Epidermal melanocyte (primary cell): ENCODE measurements around the gene TSPEAR.
"Not testable (repeated sequence)": the region's sequence is repeated elsewhere in the genome, so short reads cannot be mapped to it uniquely, and the experiment has no call there.

Experiments used
- DNase-seq: peaks from one replicate; pipeline ENCODE4 v3.0.0; 2011; ENCODE audit warnings: low spot score; ENCODE audit not compliant: insufficient read length

TSPEAR gene

DNA sequence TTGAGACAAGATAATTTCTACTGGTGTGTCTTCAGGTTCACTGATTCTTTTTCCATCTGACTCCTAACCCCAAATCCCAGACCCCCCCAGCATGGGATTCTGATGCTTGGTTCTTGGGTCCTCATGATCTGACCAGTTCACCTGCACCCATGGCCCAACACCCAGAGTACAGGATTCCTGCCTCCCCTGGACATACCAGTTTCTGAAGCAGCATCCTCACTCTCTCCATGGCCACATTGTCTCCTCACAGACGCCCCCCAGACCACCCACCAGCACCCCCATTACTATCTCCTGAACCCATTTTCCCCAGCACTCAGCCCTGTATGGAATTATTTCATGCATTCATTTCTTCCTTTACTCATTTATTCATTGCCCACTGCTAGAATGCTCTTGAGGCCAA lies 54.5 kb downstream of the TSPEAR start:
- DNase-seq: no peak

DNA sequence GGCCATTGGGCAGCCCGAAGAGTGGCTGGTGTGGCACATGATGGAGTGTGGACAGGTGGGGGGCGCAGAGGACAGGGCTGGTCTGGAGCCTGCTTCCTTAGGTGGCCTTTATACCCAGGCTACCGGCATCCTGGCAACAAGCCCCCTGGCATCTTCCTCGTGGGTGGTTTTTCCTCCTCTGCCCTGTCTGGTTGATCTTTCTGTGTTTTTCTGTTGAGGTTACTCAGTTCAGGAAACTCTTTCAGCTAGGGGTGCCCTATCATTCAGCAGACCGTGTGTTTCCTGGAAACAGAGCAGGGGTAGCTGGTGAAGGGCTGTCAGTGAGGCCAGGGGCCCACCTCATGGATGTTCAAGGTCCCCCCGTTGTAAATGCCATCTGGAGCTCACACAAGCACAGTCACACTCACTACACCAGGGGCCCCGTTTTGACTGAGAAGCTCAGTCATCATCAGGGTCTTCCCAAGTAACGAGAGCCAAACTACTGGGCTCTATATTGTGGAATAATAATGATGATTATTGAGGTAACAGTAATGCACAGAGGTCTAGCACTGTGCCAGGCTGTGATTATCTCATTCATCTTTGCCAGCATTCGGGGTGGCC lies 56.7 kb downstream of the TSPEAR start, which contains the start of gene KRTAP12-4:
KRTAP12-4 (minus strand) TSS at position 84 of the 600 bp plus-strand sequence; CDS start at position 39, 45 bp downstream.
- DNase-seq: no peak

DNA sequence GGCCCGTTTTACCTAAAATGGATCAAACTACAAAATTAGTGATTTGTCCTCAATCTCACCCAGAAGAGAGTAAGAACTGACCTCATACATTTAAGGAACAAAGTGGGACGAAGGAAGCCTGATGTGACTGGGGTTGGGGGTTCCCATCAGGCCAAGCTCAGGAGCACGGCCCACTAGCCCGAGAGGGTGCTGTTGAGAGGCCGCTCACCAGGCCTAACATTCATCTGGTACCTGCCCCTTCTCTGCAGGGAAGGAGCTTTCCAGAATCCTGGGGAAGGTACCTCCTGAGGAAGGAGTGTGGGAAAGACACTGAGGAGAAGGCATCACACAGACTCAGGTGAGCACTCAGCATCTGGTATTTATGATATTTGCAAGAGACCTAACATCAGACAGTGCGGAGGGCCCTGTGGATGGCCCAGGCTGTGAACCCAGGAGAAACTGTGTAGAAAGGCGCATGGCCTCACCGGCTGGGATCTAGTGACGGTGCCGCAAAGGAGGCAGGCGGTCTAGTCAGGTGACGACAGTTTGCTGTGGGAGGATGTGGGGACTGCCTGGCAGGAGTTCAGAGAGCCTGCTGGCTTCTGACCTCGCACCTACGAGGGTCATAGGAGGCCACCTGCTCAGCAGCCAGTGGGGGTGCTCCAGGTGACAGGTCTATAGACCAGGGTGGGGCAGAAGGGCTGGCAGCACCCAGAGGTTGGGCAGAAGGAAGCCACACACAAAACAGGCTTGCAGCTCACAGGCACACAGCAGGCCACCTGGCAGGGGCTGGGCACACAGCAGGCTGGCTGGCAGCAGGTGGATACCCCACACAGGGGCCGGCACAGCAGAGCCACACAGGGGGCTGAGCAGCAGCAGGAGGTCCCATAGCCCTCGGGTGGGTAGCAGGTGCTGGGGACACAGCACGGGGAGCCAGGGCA lies 57.5 kb downstream of the TSPEAR start:
- no peak for DNase-seq

DNA sequence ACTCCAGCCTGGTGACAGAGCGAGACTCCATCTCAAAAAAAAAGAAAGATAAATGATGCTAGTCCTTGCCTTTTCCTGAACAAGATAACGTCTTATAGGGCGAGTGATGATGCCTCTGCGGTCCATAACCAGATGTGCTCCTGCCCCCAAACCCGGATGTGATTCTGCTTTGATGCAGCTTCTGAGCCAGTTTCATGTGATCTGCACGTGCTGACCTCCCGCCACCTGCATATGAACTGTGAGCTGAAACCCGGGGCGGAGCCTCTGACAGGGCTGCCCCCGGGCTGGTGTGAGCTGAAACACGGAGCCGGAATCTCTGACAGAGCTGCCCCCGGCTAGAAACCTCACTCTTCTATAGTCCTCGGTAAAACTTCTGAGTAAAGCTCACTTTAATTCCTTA lies 58.2 kb downstream of the TSPEAR start:
- DNase-seq: no peak

DNA sequence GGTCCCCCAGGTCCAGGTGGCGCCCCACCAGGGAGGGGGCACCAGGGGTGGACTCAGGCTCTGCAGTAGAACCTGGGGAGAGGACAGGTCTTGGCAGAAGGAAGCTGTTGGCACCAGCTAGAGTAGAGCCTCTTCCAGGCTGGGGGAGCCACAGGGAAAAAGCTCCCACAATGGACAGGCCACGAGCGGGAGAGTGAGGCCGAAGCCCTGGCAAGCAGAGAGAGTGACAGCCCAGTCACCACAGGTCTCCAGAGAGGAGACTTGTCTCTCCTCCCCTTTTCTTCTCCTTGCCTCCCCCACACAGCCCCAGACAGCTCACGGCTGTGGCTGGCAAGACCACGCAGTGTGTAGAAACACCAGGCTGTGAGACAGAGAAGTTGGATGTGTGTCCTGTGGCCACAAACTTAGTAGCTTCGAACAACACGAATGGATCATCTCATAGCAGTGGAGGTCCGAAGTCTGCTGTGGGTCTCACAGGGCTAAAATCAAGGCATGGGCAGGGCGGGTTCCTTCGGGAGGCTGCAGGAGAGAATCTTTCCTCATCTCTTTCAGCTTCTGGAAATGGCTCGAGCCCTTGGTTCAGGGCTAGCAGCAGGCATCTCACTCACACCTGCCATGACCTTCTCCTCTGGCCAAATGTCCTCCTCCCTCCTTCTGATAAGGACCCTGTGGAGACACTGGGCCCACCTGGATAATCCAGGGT lies 60.2 kb downstream of the TSPEAR start:
- DNase-seq: no peak

DNA sequence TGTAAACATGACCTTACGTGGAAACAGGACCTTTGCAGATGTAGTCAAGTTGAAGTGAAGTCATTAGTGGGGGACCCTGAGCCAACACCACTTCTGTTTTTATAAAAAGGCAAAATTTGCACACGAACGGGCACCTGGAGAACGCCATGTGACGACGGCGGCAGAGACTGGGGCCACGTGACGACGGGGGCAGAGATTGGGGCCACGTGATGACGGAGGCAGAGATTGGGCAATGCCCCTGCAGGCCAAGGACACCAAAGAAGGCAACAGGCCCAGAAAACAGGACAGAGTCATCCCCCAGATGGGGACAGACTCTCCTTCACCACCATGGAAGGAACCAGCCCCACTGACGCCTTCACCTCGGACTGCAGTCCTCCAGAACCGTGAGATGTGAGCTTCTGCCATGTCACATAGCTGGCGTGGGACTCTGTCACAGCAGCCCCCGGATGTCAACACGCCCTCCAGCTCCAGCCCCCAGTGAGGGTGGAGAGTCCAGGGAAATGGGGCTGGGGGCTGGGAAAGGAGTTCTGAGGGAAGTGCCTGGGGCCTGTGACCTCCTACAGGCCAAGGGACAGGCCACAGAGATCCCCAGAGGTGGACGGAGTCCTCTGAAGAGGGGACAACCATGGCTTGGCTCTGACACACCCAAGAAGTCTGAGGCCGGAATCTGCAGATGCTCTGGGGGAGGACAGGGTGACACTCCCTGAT lies 61.0 kb downstream of the TSPEAR start:
- DNase-seq: no peak

DNA sequence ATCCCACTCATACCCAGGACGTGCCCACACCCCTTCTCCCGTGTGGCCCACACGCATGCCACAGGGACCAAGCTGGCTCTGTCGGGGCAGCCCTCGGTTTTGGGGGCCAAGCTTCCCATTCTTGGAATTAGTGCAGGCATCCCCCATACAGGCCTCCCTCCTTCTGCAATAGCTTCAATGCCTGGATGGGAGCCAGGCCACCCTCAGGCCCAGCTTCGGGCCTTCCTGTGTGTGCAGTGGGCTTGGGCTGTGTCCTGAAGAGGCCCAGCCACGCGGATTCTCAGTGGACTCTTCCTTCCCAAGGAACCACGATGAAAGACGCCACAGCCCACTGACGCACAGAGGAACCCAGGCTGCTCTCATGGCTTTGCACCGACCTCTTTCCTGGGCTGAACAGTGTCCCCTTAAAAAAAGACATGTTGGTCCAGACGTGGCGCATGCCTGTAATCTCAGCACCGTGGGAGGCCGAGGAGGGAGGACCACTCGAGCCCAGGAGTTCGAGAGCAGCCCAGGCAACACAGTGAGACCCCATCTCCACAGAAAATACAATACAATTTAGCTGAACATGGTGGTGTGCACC lies 61.8 kb downstream of the TSPEAR start:
- DNase-seq: no peak

DNA sequence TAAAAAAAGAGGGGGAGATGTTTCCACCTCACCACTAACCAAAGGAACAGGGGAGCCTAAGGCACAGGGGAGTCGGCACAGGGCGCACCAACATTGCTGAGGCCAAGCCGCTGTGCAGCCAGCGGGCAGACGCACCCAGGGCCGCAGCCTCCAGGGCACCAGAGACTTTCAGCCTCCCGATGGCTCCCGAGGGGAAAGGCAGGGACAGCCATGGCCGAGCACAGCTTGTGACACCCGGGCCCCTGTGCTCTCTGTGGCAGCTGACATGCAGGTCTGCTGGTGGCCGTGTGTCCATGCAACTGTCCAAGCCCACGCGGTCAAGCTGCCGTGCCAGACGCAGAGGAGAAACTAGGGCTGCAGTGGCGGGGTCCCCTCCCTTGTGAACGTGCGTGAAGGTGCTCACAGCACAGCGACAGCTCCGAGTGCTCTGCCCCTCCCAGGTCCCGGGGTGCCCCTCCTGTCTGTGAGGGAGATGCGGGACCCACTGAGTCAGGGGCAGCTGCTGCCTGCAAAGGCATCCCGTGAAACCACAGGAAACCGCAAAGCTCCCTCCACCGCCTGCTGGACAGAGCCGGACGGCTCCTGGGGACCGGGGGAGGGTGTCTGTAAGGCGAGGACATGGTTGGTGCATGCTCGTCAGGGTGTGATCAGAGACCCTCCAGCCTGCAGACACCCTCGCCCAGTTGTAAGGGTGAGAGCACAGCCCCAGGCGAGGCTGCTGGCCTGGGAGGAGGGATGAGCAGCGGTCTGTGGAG lies 62.6 kb downstream of the TSPEAR start:
- no peak for DNase-seq

DNA sequence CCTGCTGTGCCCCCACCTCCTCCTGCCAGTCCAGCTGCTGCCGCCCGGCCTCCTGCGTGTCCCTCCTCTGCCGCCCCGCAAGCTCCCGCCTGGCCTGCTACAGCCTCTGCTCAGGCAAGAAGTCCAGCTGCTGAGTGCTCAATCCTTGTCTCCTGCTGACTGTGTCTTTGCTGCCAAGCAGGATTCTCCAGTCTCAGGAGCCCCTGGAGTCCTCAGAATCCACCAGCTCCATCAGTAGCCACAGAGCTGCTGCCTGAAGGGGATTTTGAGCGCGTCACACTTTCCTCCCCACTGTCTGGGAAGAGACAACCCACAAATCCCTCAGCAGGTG lies 64.2 kb downstream of the TSPEAR start:
- no peak for DNase-seq

DNA sequence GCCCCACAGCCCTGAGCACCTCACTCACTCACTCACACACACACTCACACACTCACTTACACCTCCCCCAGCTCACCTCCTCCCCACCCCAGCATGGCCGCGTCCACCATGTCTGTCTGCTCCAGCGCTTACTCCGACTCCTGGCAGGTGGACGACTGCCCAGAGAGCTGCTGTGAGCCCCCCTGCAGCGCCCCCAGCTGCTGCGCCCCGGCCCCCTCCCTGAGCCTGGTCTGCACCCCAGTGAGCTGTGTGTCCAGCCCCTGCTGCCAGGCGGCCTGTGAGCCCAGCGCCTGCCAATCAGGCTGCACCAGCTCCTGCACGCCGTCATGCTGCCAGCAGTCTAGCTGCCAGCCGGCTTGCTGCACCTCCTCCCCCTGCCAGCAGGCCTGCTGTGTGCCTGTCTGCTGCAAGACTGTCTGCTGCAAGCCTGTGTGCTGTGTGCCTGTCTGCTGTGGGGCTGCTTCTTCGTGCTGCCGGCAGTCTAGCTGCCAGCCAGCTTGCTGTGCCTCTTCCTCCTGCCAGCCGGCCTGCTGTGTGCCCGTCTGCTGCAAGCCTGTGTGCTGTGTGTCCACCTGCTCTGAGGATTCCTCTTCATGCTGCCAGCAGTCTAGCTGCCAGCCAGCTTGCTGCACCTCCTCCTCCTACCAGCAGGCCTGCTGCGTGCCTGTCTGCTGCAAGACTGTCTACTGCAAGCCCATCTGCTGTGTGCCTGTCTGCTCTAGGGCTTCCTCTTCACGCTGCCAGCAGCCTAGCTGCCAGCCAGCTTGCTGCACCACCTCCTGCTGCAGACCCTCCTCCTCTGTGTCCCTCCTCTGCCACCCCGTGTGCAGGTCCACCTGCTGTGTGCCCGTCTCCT lies 64.8 kb downstream of the TSPEAR start, which contains the start of gene KRTAP10-11:
KRTAP10-11 (plus strand) TSS at position 49 of the 856 bp plus-strand sequence; CDS start at position 94, 45 bp downstream.
- DNase-seq: not testable (repeated sequence)

DNA sequence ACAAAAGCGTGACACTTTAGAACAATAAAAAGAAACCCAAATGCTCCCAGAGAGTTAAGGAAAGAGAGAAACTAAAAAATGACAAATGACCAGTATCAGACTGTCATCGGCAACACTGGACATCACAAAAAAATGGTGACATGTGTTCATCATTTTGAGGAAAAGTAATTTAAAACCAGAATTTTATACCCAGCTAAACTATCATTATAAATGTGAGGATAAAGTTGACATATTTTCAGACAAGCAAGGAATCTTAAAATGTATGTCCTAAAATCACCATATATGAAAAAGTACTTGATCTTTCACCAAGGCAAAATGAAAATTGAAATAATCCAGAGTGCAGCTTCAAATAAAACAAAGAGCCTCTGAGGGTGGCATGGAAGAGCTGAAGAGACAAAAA lies 66.5 kb downstream of the TSPEAR start:
- no peak for DNase-seq

DNA sequence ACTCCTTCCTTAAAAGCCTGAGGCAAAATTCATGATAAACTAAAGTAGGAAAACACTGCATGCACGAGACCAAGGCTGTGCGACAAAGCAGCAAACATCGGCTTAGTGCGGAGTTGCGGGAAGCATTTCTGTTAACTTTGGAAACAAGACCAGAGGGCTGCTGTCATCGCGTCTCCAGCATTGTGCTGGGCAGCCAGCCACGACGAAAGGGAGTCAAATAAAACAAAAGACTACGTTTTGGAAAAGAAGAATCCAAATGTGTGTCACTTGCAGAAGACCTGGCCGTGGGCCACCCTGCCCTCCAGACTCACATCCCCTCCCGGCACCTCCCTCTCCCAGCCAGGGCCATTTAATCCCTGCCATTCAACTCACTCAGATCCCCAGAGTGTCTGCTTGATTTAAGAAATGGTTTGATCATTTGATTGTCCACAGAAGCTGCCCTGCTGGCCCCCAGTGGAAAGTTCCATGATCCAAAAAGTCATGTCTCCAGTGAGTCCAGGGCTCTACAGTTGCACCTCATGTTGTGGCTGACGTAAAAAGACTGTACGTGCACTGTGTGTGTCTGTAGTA lies 67.5 kb downstream of the TSPEAR start:
- DNase-seq: no peak

DNA sequence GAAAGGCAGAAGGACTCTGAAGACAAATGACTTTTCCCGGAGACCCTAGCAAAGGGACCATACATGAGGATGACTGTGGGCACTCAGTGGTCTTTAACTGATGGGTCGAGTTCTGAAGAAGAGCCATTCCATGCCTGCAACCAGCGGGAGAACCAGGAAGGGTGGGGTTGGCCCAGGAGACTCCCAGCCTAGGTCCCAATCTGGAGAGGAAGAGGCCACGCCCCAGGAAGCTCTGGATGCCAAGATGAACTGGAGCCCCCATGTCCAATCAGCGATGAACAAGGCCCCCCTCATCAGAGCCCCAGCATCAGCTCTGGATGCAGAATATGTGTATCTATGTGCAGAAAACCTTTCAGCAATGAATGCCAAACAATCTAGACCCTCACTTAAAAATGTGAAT lies 70.6 kb downstream of the TSPEAR start:
- DNase-seq: no peak

DNA sequence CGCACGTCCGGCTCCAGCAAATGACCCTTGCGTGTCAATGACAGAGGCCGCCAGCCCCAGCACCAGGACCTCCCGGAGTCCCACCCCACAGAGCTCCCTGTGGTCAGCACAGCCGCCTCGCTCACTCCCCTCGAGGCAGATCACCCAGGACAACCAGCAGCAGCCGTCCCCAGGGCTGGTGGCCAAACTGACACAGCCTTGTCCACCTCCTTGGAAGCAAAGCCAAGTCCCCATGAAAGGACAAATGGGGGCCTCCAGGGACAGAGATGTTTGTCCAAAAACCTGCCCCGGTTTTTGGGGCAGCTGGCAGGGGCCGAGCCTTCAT lies 72.1 kb downstream of the TSPEAR start:
- no peak for DNase-seq

DNA sequence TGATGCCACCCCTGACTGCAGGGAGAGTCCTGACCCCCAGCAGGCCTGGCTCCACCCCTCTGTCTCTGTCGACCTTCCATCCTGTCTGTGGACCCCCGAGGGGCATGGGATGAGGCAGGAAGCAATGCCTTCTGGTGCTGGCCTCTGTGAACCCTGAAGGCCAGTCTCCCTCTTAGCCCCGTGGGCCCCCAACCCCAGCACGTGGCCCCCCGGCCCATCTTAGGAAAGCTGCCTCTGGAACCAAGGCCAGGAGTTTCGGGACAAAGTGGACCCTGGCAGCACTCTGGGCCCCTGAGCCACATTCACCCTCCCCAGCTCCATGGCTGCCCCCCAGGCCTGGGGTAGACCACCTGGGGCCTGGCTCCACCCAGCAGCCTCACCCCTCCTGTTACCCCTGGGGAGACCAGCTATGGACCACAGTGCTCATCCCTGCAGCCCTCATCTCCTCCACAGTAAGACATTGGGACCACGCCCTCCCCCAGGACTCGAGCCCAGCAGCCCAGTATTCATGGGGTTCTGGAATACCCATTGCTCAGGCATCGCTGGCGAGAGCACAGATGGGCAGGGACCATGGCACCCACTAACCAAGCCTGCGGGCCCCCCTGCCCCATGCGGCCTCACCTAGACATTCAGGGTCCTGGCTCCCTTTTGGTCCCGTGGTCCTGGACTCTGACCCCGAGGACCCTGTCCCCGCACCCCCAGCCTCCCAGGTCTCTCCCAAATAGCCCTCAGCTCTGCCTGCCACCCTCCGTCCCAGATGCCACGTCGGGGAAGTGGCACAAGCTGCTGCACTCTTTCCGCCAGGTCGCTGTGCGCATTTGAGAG lies 72.7 kb downstream of the TSPEAR start:
- not testable (repeated sequence) for DNase-seq

DNA sequence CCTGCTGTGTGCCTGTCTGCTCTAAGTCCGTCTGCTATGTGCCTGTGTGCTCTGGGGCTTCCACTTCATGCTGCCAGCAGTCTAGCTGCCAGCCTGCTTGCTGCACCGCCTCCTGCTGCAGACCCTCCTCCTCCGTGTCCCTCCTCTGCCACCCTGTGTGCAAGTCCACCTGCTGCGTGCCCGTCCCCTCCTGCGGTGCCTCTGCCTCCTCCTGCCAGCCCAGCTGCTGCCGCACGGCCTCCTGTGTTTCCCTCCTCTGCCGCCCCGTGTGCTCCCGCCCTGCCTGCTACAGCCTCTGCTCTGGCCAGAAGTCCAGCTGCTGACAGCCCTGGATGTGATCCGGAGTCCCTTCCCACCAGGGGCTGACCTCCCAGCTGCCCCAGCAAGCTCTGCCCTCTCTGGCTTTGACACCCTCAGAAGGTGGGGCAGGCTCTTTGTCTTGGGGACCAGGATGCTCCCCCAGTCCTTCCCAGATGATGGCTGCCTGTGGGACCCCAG lies 73.5 kb downstream of the TSPEAR start:
- not testable (repeated sequence) for DNase-seq

DNA sequence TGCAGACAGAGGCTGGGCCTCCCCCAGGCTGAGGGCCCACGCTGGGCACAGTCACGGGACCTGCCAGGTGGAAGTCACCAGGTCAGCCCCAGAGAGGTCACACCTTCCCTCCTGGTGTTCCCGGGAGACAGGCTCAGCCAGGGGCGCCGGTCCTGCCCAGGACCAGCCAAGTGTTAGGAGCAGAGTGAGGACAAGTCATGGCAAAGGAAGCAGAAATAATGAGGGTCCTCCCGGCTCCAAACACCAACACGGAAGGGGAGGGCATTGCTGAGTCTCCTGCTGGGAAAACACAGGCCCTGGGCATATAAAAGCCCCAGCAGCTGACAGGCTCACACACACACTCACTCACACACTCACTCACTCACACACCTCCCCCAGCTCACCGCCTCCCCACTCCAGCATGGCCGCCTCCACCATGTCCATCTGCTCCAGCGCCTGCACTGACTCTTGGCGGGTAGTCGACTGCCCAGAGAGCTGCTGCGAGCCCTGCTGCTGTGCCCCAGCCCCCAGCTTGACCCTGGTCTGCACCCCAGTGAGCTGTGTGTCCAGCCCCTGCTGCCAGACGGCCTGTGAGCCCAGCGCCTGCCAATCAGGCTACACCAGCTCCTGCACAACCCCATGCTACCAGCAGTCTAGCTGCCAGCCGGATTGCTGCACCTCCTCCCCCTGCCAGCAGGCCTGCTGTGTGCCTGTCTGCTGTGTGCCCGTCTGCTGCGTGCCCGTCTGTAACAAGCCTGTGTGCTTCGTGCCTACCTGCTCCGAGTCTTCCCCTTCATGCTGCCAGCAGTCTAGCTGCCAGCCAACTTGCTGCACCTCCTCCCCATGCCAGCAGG lies 74.1 kb downstream of the TSPEAR start, which contains the start of gene KRTAP10-10:
KRTAP10-10 (plus strand) TSS at position 339 of the 833 bp plus-strand sequence; CDS start at position 401, 62 bp downstream.
- no peak for DNase-seq
